HCT116 (cell line): ENCODE results near the gene GPR26. TPM values are rescaled to one million over a fixed set of nuclear protein-coding genes. Genes with fewer than 3 reads are reported as not detected.

Experiments used
- ATAC-seq: fragments of 200-7000 bp; cut with Tn5 transposase; 2 replicates; pipeline ENCODE4 v1.9.1; 2020; ENCODE audit warnings: mild to moderate bottlenecking, moderate library complexity
- BruUV-seq: library from RNA; stranded (reverse); fragments of 400-500 nt; replicated peaks from 2 replicates; lab custom pipeline; 2021; lab: Mats Ljungman, UMichigan
- CTCF ChIA-PET: fragments of 300-600 bp; sonication (Branson Sonifier 250); formaldehyde crosslinking; loops from one replicate; lab custom pipeline; 2021; ENCODE audit warnings: antibody characterized with exemption; lab: Charles Lee
- POLR2A ChIA-PET: fragments of 300-600, 350-600 bp; sonication (Branson Sonifier 250); formaldehyde crosslinking; loops from one replicate; lab custom pipeline; 2021; ENCODE audit warnings: antibody characterized with exemption; lab: Charles Lee
- RAD21 ChIA-PET, 2 experiments: fragments of 300-600 bp; sonication (Branson Sonifier 250); formaldehyde crosslinking; loops; one replicate each; lab custom pipeline; 2023; ENCODE audit warnings: low total read pairs in 2 of 2; ENCODE audit not compliant: uncharacterized antibody in 2 of 2, unreplicated experiment in 2 of 2, low non-redundant PET in 1 of 2; lab: Charles Lee
- DNase-seq: peaks from one replicate; pipeline ENCODE4 v3.0.0-alpha.2; 2010; ENCODE audit warnings: low read depth, low spot score
- H2AFZ ChIP-seq: fragments of 200-600 bp; shearing (Covaris generic), sonication (generic); 2 replicates; pipeline ENCODE4 v1.6.1; 2017; ENCODE audit warnings: low read depth, mixed run types, mixed read lengths, antibody characterized with exemption, low read length; ENCODE audit not compliant: poor library complexity, severe bottlenecking
- H3K27ac ChIP-seq: 2 replicates; pipeline ENCODE4 v1.5.1; 2012; ENCODE audit warnings: low read depth, low read length
- H3K27me3 ChIP-seq: fragments of 200-600 bp; sonication (generic); 2 replicates; pipeline ENCODE4 v1.6.1; 2016; ENCODE audit warnings: mixed run types, low read length, mixed read lengths; ENCODE audit not compliant: insufficient read depth
- H3K36me3 ChIP-seq, 2 experiments: fragments of 200-500 bp in 1 of 2; fragments of 200-600 bp in 1 of 2; sonication (Bioruptor generic) in 1 of 2; sonication (generic) in 1 of 2; 2 replicates each; pipeline versions ENCODE4 v1.5.1 to v1.6.1; 2014 to 2016; ENCODE audit warnings: low read length in 2 of 2, inconsistent platforms in 1 of 2, mixed read lengths in 1 of 2, mixed run types in 1 of 2; ENCODE audit not compliant: insufficient read depth in 2 of 2, control insufficient read depth in 1 of 2
- H3K4me1 ChIP-seq, 2 experiments: fragments of 200-600 bp in 1 of 2; sonication (generic) in 1 of 2; 2 replicates each; pipeline versions ENCODE4 v1.5.1 to v1.6.1; 2012 to 2017; ENCODE audit warnings: low read length in 2 of 2, inconsistent platforms in 1 of 2, mild to moderate bottlenecking in 1 of 2, mixed read lengths in 1 of 2, mixed run types in 1 of 2, moderate library complexity in 1 of 2; ENCODE audit not compliant: insufficient read depth in 2 of 2, control insufficient read depth in 1 of 2
- H3K4me2 ChIP-seq: fragments of 200-600 bp; sonication (generic); 2 replicates; pipeline ENCODE4 v1.6.1; 2017; ENCODE audit warnings: mixed run types, low read length, mixed read lengths
- H3K4me3 ChIP-seq, 2 experiments: fragments of 200-600 bp in 1 of 2; sonication (generic) in 1 of 2; replicated peaks in 1 of 2; 2 replicates each; pipeline ENCODE4 v1.5.1; 2011 to 2016; ENCODE audit warnings: low read length in 2 of 2, control low read depth in 1 of 2, low read depth in 1 of 2, mild to moderate bottlenecking in 1 of 2, mixed read lengths in 1 of 2, mixed run types in 1 of 2
- H3K79me2 ChIP-seq: fragments of 200-600 bp; sonication (generic); 2 replicates; pipeline ENCODE4 v1.6.1; 2017; ENCODE audit warnings: mild to moderate bottlenecking, mixed run types, low read length, moderate library complexity, mixed read lengths; ENCODE audit not compliant: insufficient read depth
- H3K9ac ChIP-seq: fragments of 200-600 bp; sonication (generic); 2 replicates; pipeline ENCODE4 v1.6.1; 2016; ENCODE audit warnings: low read length, mixed read lengths
- H3K9me2 ChIP-seq: fragments of 200-600 bp; sonication (generic), shearing (Covaris generic); 2 replicates; pipeline ENCODE4 v1.6.1; 2017; ENCODE audit warnings: mixed run types, mild to moderate bottlenecking, moderate library complexity; ENCODE audit not compliant: insufficient read depth
- H3K9me3 ChIP-seq, 2 experiments: fragments of 200-500 bp in 1 of 2; fragments of 200-600 bp in 1 of 2; sonication (Bioruptor generic) in 1 of 2; sonication (generic) in 1 of 2; 2 replicates each; pipeline ENCODE4 v1.6.1; 2014 to 2017; ENCODE audit warnings: low read length in 2 of 2, mixed read lengths in 2 of 2, inconsistent platforms in 1 of 2, low read depth in 1 of 2, mild to moderate bottlenecking in 1 of 2, mixed run types in 1 of 2, moderate library complexity in 1 of 2; ENCODE audit not compliant: control insufficient read depth in 1 of 2, insufficient read depth in 1 of 2
- H4K20me1 ChIP-seq: fragments of 200-600 bp; sonication (generic), shearing (Covaris generic); 2 replicates; pipeline ENCODE4 v1.6.1; 2017; ENCODE audit warnings: mixed run types, mild to moderate bottlenecking, moderate library complexity; ENCODE audit not compliant: insufficient read depth
- ATF3 ChIP-seq: IDR thresholded peaks from 2 replicates; pipeline ENCODE4 v1.6.1; 2012
- CEBPB ChIP-seq: IDR thresholded peaks from 2 replicates; pipeline ENCODE4 v1.6.1; 2012; ENCODE audit warnings: low read depth
- CTCF ChIP-seq, 3 experiments: fragments of 200-600 bp in 1 of 3; sonication (generic) in 1 of 3; IDR thresholded peaks in 2 of 3; conservative IDR thresholded peaks in 1 of 3; 2 replicates each; pipeline ENCODE4 v1.5.1; 2012 to 2017; ENCODE audit warnings: low read depth in 2 of 3, low read length in 2 of 3, antibody characterized with exemption in 1 of 3, borderline replicate concordance in 1 of 3, control low read depth in 1 of 3, mild to moderate bottlenecking in 1 of 3, mixed read lengths in 1 of 3, mixed run types in 1 of 3, moderate library complexity in 1 of 3; ENCODE audit not compliant: insufficient read depth in 1 of 3
- EGR1 ChIP-seq: IDR thresholded peaks from 2 replicates; pipeline ENCODE4 v1.6.1; 2012; ENCODE audit warnings: low read depth
- ELF1 ChIP-seq: IDR thresholded peaks from 2 replicates; pipeline ENCODE4 v1.6.1; 2012; ENCODE audit warnings: low read depth, borderline replicate concordance
- EZH2 ChIP-seq: fragments of 200-600 bp; sonication (generic); IDR thresholded peaks from 2 replicates; pipeline ENCODE4 v1.6.1; 2017; ENCODE audit warnings: antibody characterized with exemption, mixed run types
- EZH2phosphoT487 ChIP-seq: fragments of 200-600 bp; IDR thresholded peaks from 2 replicates; pipeline ENCODE4 v1.6.1; 2018; ENCODE audit warnings: antibody characterized with exemption, borderline replicate concordance
- FOSL1 ChIP-seq: IDR thresholded peaks from 2 replicates; pipeline ENCODE4 v1.6.1; 2012; ENCODE audit warnings: low read depth
- JUND ChIP-seq: IDR thresholded peaks from 2 replicates; pipeline ENCODE4 v1.6.1; 2012
- MAX ChIP-seq: IDR thresholded peaks from 2 replicates; pipeline ENCODE4 v1.6.1; 2012
- POLR2A ChIP-seq: IDR thresholded peaks from 2 replicates; pipeline ENCODE4 v1.7.0; 2011; ENCODE audit warnings: borderline replicate concordance; ENCODE audit not compliant: insufficient read depth, insufficient read length; ENCODE audit errors: extremely low read depth
- SRF ChIP-seq: IDR thresholded peaks from 2 replicates; pipeline ENCODE4 v1.6.1; 2012; ENCODE audit warnings: low read depth
- ZBTB33 ChIP-seq: IDR thresholded peaks from 2 replicates; pipeline ENCODE4 v1.6.1; 2011; ENCODE audit warnings: mild to moderate bottlenecking, low read length, moderate library complexity; ENCODE audit not compliant: insufficient replicate concordance; ENCODE audit errors: extremely low read depth
- ZFX ChIP-seq: fragments of 450-650 bp; IDR thresholded peaks from 2 replicates; pipeline ENCODE4 v1.6.1; 2017
- ZNF274 ChIP-seq: fragments of 200-500 bp; sonication (Bioruptor generic); IDR thresholded peaks from 2 replicates; pipeline ENCODE4 v1.6.1; 2014; ENCODE audit warnings: mild to moderate bottlenecking, low read depth, low read length, inconsistent platforms
- intact Hi-C: fragments of 100-400 bp; cut with micrococcal nuclease; formaldehyde crosslinking; loops from 2 replicates; pipeline ENCODE4 v1.10.0; 2022
- total RNA-seq: library from RNA; stranded (reverse); gene quantifications from one replicate; pipeline ENCODE4 v1.2.1, GENCODE V29; 2021; ENCODE audit not compliant: unreplicated experiment

GPR26 gene
- total RNA-seq, 1 experiment from 2014 or later, result not detected

GRCh38 chr10:123721441-123722049 lies 55.4 kb downstream of the GPR26 start:
- no peak overlapping the region for H3K27ac ChIP-seq
- POLR2A ChIA-PET, result no interaction called here
- no peaks in the 10 kb centered on the region for H4K20me1 ChIP-seq
- ATAC-seq, result no peak
- TF ChIP-seq EGR1 (no peak), MAX (no peak), ZNF274 (no peak), EZH2phosphoT487 (no peak), CTCF (IDR thresholded peaks at IDR 0.05 in 2 of 3, conservative IDR thresholded peaks at IDR 0.05 in 1 of 3; ENCODE audit: borderline replicate concordance in 1 of 3, insufficient read depth in 1 of 3, low read depth in 2 of 3, low read length in 2 of 3) (no peak), CEBPB (no peak), SRF (no peak), JUND (no peak), FOSL1 (no peak), ZBTB33 (no peak), EZH2 (no peak), ZFX (no peak), POLR2A (no peak), ATF3 (no peak), ELF1 (no peak)
- TF ChIP-seq, all 23 proteins: peak for 0
- Histone ChIP-seq H3K4me1 (no peaks in the 10 kb centered on the region), H3K4me2 (no peak overlapping the region), H2AFZ (no peak overlapping the region), H3K9ac (no peak overlapping the region), H3K36me3 (no peaks in the 10 kb centered on the region), H3K9me3 (no peaks in the 10 kb centered on the region), H3K4me3 (no peak overlapping the region), H3K9me2 (no peaks in the 10 kb centered on the region), H3K79me2 (no peaks in the 10 kb centered on the region), H3K27me3 (peaks cover 83% of the 10 kb centered on the region)
- CTCF ChIA-PET, result no interaction called here
- BruUV-seq, result no TSS peak
- DNase-seq, result no peak
- intact Hi-C loops, result no loop called here
- RAD21 ChIA-PET, result no interaction called here
